Lower lobe of right lung (tissue), 2 donors: ENCODE data around the gene PCCB. TPM values are rescaled to one million over a fixed set of nuclear protein-coding genes. Genes with fewer than 3 reads are reported as not detected.

ENCODE experiments used
- ATAC-seq, 2 donors: fragments of 200-7000 bp; cut with Tn5 transposase; one replicate each; pipeline ENCODE4 v1.9.1; 2020 to 2022; ENCODE audit warnings: mild to moderate bottlenecking in 2 of 2, moderate library complexity in 2 of 2
- DNase-seq: peaks from one replicate; pipeline ENCODE4 v3.0.0-alpha.2; 2020
- H3K27ac ChIP-seq: fragments of 200-600 bp; one replicate; pipeline ENCODE4 v1.8.0; 2022
- H3K27me3 ChIP-seq: fragments of 200-600 bp; one replicate; pipeline ENCODE4 v1.8.0; 2022; ENCODE audit warnings: low read depth
- H3K36me3 ChIP-seq: fragments of 200-600 bp; one replicate; pipeline ENCODE4 v1.8.0; 2022; ENCODE audit warnings: mild to moderate bottlenecking
- H3K4me1 ChIP-seq: fragments of 200-600 bp; one replicate; pipeline ENCODE4 v1.8.0; 2022
- H3K4me3 ChIP-seq: fragments of 200-600 bp; one replicate; pipeline ENCODE4 v1.8.0; 2022; ENCODE audit warnings: mild to moderate bottlenecking
- H3K9me3 ChIP-seq: fragments of 200-600 bp; one replicate; pipeline ENCODE4 v1.8.0; 2022
- CTCF ChIP-seq: fragments of 200-600 bp; IDR thresholded peaks from one replicate; pipeline ENCODE4 v1.8.0; 2022; ENCODE audit warnings: antibody characterized with exemption, mild to moderate bottlenecking
- intact Hi-C: fragments of 100-400 bp; cut with DNase I; formaldehyde crosslinking; loops from one replicate; pipeline ENCODE4 v1.11.0; 2022
- total RNA-seq: library from RNA; stranded (reverse); fragmentation: NEBNext Ultra II Directional; extraction: Animal tissue kit (Norgen Biotek cat#: 25700); gene quantifications from one replicate; pipeline ENCODE4 v1.2.1, GENCODE V29; 2021
- donor health status: DM: no; HTN: yes; CAD: no; lungs with severe emphysema.

The PCCB gene
- total RNA-seq, 1 donor from 2014 or later, result 28.8 TPM

- Histone ChIP-seq H3K9me3 (no peaks in the 10 kb centered on the region), H3K4me3 (no peak overlapping the region)
- TF ChIP-seq CTCF, result no peak
Observed at GRCh38 chr3:136235545-136235944, 14.6 kb upstream of the PCCB start.

GRCh38 chr3:136236109-136236508, 14.0 kb upstream of the PCCB start:
- intact Hi-C loops, result no loop called here

More at GRCh38 chr3:136235545-136235944, 14.6 kb upstream of the PCCB start:
- Histone ChIP-seq H3K27me3 (no peaks in the 10 kb centered on the region), H3K36me3 (no peaks in the 10 kb centered on the region), H3K27ac (no peak overlapping the region), H3K4me1 (no peaks in the 10 kb centered on the region)
- ATAC-seq (no peak), DNase-seq (no peak)
- intact Hi-C loops, result no loop called here

GRCh38 chr3:136237103-136237502, 13.0 kb upstream of the PCCB start:
- Histone ChIP-seq H3K9me3 (no peaks in the 10 kb centered on the region), H3K4me3 (no peak overlapping the region), H3K36me3 (no peaks in the 10 kb centered on the region), H3K27me3 (no peaks in the 10 kb centered on the region), H3K4me1 (no peaks in the 10 kb centered on the region), H3K27ac (no peak overlapping the region)
- no peak for TF ChIP-seq CTCF
- intact Hi-C loops, result no loop called here
- ATAC-seq (no peak), DNase-seq (no peak)

More at GRCh38 chr3:136236109-136236508, 14.0 kb upstream of the PCCB start:
- Histone ChIP-seq H3K27me3 (no peaks in the 10 kb centered on the region), H3K36me3 (no peaks in the 10 kb centered on the region), H3K4me1 (no peaks in the 10 kb centered on the region), H3K9me3 (no peaks in the 10 kb centered on the region), H3K27ac (no peak overlapping the region), H3K4me3 (no peak overlapping the region)
- TF ChIP-seq CTCF, result no peak
- ATAC-seq, result no peak
- no peak for DNase-seq

- H3K4me3 ChIP-seq, result no peak overlapping the region
- DNase-seq (no peak), ATAC-seq (no peak)
- no peaks in the 10 kb centered on the region for H3K9me3 ChIP-seq
- intact Hi-C loops, result no loop called here
- no peaks in the 10 kb centered on the region for H3K4me1 ChIP-seq
- H3K27me3 ChIP-seq, result no peaks in the 10 kb centered on the region
- TF ChIP-seq CTCF, result no peak
- H3K36me3 ChIP-seq, result no peaks in the 10 kb centered on the region
- no peak overlapping the region for H3K27ac ChIP-seq
Observed at GRCh38 chr3:136237961-136238649, 12.0 kb upstream of the PCCB start.

GRCh38 chr3:136239094-136239493, 11.0 kb upstream of the PCCB start:
- no peaks in the 10 kb centered on the region for H3K27me3 ChIP-seq
- intact Hi-C loops, result no loop called here
- no peaks in the 10 kb centered on the region for H3K4me1 ChIP-seq
- no peak for ATAC-seq
- H3K36me3 ChIP-seq, result no peaks in the 10 kb centered on the region
- DNase-seq, result no peak
- no peak for TF ChIP-seq CTCF
- no peak overlapping the region for H3K27ac ChIP-seq
- H3K9me3 ChIP-seq, result no peaks in the 10 kb centered on the region
- H3K4me3 ChIP-seq, result no peak overlapping the region
